GM18870 (cell line): ENCODE measurements around the gene TNNI3K.

Source experiments
- ATAC-seq: cut with Tn5 transposase; IDR thresholded peaks from one replicate; pipeline ENCODE4 v1.9.1; 2021; ENCODE audit warnings: moderate library complexity; ENCODE audit not compliant: unreplicated experiment

TNNI3K gene

DNA sequence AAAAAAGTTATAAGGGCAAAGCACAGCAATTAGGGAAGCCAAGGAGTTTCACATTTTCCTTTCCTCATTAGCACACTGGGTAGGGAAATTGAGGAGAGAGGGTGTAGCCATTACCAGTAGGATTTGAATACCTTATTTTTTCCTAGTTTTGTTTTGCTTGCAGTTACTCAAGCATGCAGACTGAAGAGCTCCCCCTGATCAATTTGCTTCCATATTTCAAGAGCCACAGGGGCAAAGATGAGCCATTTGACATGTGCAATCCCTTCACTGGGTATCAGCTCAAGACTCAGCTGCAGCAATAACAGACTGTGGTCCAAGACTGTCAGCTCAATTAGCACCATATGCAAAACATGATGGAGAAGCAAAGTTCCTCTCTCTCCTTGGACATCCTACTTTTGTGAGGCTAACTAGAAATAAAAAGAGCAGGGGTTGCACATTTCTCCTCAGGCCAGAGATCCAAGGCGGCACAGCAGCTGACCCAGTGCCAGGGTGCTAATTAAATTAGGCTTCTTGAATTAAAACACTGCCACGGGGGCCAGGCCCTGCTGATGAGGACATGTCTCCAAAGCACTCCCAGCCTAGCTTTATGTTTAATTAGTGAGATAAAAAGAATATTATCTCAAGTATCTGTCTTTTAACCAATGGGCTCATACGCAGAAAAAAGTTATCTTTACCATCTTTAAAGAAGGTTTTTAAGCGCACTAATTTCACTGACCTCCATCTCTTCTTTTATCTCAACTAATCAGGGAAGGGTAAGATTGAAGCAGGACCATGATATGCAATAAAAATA is 314.0 kb downstream of the TNNI3K start:
- ATAC-seq, result no peak

DNA sequence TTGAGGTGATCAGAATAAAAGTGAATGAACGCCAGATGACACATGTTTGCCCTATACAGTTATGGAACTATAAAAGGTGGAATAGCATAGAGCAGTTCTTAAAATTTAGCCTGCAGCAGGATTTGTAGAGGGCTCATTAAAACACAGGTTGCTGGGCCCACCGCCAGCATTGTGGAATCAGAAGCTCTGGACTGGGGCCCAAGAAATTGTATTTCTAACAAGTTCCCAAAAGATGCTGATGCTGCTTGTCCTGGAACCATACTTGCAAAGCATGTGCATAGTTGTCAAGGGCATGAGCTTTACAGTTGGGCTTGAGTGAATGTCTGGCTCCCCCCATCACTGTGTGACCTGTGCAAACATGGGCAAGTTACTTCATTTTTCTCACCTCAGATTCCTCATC is 314.7 kb downstream of the TNNI3K start:
- no peak for ATAC-seq

DNA sequence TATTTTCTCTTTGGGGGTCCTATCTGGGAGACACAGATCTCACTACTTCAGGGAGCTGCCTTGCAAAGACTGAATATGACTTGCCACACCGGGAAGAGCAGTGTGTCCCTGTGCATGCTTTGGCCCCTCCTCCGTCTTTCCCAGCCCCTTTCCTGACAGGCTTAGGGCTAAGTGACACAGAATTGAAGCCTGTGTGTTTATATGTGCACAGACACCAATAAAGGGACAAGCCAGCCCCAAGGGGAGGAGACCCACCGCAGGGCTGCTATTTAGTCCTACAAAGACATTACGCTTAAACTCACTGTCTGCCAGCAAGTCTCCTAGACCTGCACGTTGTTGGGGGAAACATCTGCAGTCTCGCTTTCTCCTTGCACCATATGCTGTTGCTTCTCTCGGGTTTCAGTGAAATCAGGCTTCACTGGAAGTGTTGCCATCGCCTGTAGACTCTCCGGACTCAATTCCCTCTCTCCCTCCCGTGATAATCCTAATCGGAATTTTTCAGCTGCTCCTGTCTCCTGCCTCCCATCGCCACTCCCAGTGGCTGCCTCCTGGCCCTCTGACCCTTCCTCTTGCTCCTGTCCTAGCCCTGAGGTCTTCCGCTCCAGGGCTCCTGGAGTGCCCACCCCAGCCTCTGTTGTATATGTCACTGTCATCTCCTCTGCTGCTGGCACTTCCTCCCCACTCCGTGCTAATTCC is 335.8 kb downstream of the TNNI3K start:
- no peak for ATAC-seq

DNA sequence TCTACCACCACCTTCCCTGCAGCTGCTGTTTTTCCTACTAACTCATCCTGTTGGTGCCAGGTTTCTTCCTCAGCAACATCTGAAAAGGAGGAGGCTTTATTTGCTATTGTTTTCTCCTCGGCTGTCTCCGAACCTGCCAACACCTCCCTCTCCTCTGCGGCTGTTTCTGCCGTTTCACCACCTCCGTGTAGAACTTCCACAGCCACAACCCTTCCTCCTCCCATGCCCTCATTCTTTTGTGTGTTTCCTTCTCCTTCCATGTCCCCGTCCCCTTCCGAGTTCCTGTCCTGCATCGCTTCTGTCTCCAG is 336.3 kb downstream of the TNNI3K start:
- no peak for ATAC-seq

DNA sequence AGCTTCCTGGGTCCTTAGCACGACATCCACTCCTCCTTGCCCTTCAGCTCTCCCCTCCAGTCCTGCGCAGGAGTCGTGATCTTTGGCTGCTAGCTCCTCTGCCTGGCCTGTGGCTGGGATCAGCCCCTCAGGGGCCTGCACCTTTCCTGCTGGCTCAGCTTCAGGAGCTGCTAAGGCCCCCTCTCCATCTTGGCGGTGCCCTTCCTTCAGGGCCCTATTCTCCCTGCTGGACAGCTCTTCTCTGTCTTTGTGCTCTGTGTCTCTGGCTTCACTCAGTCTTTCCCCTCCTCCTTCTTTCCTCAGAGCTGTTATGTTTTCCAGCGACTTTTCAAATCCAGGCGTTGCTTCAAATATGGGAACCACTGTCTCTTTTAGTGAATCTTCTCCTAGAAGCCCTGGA is 336.7 kb downstream of the TNNI3K start:
- ATAC-seq, result no peak

DNA sequence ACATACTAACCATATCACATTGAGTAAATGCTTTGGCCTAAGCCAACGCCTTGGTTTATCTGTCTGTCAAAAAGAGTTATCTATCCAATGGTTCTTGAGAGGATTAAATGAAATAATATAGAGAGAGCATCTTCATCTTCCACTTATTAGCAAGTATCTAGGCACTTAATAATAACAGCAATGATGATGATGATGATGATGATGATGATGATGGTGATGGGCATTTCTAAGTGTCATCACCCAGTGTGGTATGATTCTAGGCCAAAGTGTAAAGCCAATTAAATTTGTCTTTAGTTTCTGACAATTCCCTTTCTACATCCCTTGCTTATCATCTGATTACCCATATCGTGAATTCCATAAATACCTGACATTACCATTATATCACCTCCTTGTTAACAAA is 342.9 kb downstream of the TNNI3K start:
- ATAC-seq, result no peak

DNA sequence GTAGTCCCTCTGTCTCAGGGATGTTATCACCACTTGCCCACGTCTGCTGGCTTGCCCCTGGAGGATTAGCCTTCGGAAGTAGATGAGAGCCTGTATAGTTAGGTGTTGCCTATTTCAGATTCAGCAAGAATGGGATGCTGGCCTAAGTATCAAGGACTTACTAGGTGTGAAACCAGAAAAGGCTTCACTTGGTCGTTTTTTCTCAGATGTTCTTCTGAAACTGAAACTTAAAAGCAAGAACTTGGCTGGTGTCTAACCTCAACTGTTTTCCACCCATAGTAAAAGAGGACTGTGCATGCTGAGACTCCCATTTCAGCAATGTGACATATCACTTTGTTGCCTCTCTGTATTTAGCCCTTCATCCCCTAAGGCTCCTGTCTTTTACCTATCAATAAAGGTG is 344.2 kb downstream of the TNNI3K start:
- ATAC-seq, result peak; percentile 97

DNA sequence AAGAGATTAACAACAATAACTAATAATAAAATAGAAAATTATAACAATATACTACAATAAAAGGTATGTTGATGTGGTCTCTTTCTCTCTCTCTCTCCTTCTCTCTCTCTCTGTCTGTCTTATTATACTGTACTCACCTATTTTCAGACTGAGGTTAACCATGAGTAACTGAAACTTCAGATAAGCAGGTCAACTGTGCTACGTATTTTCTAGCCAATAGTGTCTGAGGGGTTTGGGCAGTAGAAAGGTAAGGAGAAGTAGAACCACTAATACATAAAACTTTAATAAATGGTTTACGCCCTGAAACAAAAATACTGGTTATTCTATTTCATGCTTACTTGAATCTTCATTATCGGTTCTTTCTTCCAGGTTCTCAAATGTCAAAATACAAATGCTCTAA is 348.2 kb downstream of the TNNI3K start:
- ATAC-seq, result no peak

DNA sequence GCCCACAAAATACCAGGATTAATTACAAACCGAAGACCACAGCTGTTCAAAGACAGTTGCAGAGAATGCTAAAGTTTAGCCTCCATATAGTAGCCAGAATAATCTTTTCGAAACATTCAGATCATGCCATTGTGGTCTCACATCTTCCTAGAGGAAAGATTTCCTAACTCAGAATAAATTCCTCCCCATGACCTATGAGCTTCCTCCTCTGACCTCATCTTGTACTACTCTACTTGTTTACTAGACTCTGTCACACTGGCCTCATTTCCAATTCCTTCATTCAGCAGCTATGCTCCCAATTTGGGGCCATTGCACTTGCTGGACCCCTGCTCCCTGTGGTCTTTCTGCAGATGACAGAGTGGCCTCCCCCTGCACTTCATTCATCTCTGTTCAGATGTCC is 349.0 kb downstream of the TNNI3K start:
- ATAC-seq, result no peak

DNA sequence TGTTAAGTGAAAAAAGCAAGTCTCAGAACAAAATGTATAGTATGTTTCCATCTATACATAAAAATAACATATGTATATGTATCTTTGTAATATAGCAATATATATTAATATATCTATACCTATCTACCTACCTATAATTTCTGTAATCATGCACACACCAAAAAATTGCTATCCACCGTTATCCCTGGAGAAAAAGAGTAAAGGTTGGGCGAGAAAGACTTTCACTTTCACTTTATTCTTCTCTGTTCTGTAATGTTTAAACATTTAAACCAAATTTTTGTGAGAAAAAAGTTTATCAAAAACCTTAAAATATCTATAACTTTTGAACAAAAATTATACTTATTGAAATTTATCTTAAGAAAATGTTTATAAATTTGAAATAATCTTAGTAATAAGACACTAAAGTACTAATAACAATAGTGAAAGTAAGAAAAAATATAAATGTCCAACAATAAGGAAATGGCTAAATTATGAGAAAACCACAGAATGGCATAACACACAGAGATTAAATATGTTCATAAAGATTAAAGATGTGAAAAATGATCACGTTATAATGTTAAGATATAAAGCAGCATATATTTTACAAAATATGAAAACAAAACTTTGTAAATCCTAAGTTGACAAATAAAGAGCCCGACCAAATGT is 351.2 kb downstream of the TNNI3K start:
- no peak for ATAC-seq

DNA sequence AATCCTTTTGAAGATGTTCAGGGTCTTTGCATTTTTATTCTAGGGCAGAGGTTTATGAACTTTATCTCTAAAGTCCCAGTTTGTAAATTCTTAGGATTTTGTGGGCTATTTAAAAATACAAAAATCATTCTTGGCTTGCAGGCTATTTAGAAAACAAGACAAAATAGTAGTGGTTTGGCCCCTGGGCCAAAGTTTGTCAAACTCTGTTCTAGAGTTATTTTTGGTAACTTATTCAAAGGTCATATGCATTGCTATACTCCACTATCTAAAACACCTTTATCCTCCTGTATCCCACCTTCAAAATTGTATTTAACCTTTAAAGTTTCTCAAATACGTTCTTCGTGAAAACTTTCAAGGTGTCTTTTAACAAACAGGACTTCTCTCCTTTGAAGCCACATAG is 352.7 kb downstream of the TNNI3K start:
- no peak for ATAC-seq

DNA sequence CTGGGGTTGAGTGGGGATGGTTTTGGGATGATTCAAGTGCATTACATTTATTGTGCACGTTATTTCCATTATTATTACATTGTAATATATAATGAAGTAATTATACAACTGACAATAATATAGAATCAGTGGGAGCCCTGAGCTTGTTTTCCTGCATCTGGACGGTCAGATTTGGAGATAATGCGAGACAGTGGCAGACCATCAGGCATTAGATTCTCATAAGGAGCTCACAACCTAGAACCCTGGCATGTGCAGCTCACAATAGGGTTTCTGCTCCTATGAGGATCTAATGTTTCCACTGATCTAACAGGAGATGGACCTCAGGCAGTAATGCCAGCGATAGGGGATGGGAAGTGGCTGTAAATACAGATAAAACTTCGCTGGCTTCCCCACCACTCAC is 355.1 kb downstream of the TNNI3K start:
- no peak for ATAC-seq

DNA sequence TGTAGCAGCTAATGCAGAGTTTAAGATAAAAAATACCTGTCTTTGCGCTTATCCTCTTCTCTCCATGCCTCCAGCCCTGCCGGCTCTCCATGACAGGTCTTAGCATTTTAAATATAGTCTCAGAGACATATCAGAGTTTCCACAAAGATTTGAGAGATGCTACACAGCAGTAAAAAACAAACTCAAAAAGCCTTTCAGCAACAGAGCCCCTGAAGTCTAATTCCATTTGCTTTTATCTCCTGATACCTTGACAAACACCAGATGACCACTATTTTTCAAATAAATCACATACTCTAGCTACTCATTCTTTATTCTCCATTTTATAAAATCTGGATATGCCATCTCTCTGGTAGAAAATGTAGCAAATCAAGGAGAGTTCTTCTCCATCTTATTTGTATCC is 356.8 kb downstream of the TNNI3K start:
- ATAC-seq, result no peak

DNA sequence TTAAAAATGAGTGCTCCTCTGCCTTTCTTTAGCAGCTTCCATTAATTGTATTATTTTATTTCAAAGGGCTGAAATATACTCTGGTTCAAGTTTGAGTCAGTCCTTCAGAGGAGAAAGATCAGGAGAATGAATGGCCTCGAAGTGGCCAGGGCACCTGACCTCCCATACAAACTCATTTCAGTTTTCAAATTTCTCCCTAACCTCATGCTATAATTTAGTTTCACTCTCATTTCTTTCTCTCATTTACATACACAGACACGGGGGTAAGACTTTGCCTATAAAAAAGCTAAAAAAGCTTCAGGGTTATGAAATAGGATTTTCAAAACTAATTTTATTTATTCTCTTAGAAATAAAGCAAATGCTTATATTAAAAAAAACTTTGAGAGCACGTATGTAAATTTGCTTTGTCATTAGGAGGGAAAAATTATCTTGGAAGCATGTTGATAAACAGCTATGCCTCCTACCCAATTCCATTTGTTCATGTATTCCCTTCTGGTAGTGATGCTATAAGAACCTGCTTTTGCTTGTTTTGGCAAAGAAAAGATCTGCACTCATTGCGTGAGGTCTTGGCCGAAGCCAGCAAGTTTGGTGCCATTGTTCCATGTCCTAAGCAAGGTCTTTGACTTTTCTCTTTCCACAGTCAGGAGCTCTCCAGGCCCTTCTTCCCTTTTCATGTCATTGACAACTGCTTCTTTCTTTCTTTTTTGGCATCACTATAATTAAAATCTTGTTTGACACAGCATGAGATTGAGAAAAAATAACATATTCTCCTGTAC is 357.6 kb downstream of the TNNI3K start:
- no peak for ATAC-seq
